ENCODE data around the gene TMEM74B. TPM values are rescaled to one million over a fixed set of nuclear protein-coding genes. Genes with fewer than 3 reads are reported as not detected.

TMEM74B gene
- total RNA-seq, 1 experiment from 2014 or later = 1.1 TPM

DNA sequence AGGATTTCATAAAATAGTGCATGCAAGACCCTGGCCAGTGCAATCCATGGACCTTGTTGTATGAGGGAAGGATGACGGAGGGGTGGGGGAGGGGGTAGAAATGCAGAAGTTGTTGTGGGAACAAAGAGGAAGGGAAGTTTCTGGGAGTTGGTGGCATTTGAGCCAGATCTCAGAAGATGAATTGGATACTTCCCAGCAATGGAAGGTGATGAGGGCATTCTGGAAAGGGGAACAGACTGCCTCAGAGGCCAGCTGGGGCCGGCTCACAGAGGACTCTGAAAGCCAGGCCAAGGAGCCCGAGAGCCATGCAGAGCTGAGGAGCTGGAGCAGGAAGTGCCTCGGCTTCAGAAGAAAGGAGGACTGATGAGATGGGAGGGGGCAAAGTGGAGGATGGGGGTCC lies 2.7 kb downstream of the TMEM74B start:
- H3K4me1 ChIP-seq (ENCODE audit: control insufficient read depth, insufficient read depth, low read length) = peaks cover 3% of the 10 kb centered on the region; the same call in 1 of the 2 replicates
- intact Hi-C loops (cut with micrococcal nuclease; ENCODE audit: unreplicated experiment) = no loop called here
- in situ Hi-C loops (cut with HindIII; ENCODE audit: low pct_unique_long_range_greater_than_20kb, low sequenced_read_pairs) = no loop called here
- H3K27me3 ChIP-seq (ENCODE audit: control insufficient read depth, insufficient read depth, low read length) = peaks cover 4% of the 10 kb centered on the region; the same call in 1 of the 2 replicates
- H3K36me3 ChIP-seq (ENCODE audit: control insufficient read depth, insufficient read depth, low read length) = no peaks in the 10 kb centered on the region
- ATAC-seq = no peak
- H3K9me3 ChIP-seq (ENCODE audit: control insufficient read depth, insufficient read depth, low read depth, low read length) = no peaks in the 10 kb centered on the region
- no TSS peak for BruUV-seq (replicated peaks)
- POLR2A ChIA-PET = no interaction called here
- TF ChIP-seq SIN3A (IDR thresholded peaks at IDR 0.05; ENCODE audit: borderline replicate concordance, insufficient read depth, low read depth, low read length) = no peak
- TF ChIP-seq, protein P1, sequence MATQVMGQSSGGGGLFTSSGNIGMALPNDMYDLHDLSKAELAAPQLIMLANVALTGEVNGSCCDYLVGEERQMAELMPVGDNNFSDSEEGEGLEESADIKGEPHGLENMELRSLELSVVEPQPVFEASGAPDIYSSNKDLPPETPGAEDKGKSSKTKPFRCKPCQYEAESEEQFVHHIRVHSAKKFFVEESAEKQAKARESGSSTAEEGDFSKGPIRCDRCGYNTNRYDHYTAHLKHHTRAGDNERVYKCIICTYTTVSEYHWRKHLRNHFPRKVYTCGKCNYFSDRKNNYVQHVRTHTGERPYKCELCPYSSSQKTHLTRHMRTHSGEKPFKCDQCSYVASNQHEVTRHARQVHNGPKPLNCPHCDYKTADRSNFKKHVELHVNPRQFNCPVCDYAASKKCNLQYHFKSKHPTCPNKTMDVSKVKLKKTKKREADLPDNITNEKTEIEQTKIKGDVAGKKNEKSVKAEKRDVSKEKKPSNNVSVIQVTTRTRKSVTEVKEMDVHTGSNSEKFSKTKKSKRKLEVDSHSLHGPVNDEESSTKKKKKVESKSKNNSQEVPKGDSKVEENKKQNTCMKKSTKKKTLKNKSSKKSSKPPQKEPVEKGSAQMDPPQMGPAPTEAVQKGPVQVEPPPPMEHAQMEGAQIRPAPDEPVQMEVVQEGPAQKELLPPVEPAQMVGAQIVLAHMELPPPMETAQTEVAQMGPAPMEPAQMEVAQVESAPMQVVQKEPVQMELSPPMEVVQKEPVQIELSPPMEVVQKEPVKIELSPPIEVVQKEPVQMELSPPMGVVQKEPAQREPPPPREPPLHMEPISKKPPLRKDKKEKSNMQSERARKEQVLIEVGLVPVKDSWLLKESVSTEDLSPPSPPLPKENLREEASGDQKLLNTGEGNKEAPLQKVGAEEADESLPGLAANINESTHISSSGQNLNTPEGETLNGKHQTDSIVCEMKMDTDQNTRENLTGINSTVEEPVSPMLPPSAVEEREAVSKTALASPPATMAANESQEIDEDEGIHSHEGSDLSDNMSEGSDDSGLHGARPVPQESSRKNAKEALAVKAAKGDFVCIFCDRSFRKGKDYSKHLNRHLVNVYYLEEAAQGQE (IDR thresholded peaks at IDR 0.05; ENCODE audit: insufficient read depth in 1 of 2, low read depth in 2 of 2, low read length in 1 of 2) = no peak
- TF ChIP-seq POLR2AphosphoS5 (IDR thresholded peaks at IDR 0.05; ENCODE audit: low read depth, low read length) = no peak
- TF ChIP-seq, protein P2, sequence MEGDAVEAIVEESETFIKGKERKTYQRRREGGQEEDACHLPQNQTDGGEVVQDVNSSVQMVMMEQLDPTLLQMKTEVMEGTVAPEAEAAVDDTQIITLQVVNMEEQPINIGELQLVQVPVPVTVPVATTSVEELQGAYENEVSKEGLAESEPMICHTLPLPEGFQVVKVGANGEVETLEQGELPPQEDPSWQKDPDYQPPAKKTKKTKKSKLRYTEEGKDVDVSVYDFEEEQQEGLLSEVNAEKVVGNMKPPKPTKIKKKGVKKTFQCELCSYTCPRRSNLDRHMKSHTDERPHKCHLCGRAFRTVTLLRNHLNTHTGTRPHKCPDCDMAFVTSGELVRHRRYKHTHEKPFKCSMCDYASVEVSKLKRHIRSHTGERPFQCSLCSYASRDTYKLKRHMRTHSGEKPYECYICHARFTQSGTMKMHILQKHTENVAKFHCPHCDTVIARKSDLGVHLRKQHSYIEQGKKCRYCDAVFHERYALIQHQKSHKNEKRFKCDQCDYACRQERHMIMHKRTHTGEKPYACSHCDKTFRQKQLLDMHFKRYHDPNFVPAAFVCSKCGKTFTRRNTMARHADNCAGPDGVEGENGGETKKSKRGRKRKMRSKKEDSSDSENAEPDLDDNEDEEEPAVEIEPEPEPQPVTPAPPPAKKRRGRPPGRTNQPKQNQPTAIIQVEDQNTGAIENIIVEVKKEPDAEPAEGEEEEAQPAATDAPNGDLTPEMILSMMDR (IDR thresholded peaks at IDR 0.05) = no peak
- no peak for TF ChIP-seq TCF7L2 (IDR thresholded peaks at IDR 0.05; ENCODE audit: low read depth, low read length)
- H3K4me3 ChIP-seq (ENCODE audit: low read depth in 2 of 2, low read length in 2 of 2) = no peak overlapping the region
- no peak for DNase-seq (ENCODE audit: low read depth, low spot score)
- H3K27ac ChIP-seq (ENCODE audit: low read length) = no peak overlapping the region
- CTCF ChIA-PET = no interaction called here

DNA sequence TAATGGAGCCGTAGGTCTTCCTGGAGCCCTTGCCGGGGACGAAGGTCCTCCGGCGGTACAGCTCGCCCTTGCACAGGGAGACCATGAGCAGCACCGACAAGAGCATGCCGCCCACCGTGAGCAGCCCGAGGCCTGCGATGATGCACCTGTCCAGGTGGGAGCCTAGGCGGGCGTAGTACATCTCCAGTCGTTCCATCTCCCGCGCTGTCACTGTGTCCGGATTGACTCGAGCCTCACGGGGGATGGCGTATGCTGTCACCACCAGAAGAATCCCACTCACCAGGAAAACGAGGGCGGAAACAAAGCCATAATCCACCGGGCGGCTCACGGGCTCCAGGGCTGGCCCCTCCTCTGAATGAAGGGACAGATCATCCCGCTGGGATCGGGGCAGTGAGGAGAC lies 3.8 kb downstream of the TMEM74B start:
- no peaks in the 10 kb centered on the region for H3K9me3 ChIP-seq (ENCODE audit: control insufficient read depth, insufficient read depth, low read depth, low read length)
- no TSS peak for BruUV-seq (replicated peaks)
- H3K36me3 ChIP-seq (ENCODE audit: control insufficient read depth, insufficient read depth, low read length) = no peaks in the 10 kb centered on the region
- intact Hi-C loops (cut with micrococcal nuclease; ENCODE audit: unreplicated experiment) (no loop called here), in situ Hi-C loops (cut with HindIII; ENCODE audit: low pct_unique_long_range_greater_than_20kb, low sequenced_read_pairs) (no loop called here)
- DNase-seq (ENCODE audit: low read depth, low spot score) (no peak), ATAC-seq (no peak)
- H3K4me3 ChIP-seq (ENCODE audit: low read depth in 2 of 2, low read length in 2 of 2) = no peak overlapping the region
- POLR2A ChIA-PET = no interaction called here
- H3K27me3 ChIP-seq (ENCODE audit: control insufficient read depth, insufficient read depth, low read length) = peaks cover 4% of the 10 kb centered on the region; the same call in 1 of the 2 replicates
- H3K27ac ChIP-seq (ENCODE audit: low read length) = no peak overlapping the region
- CTCF ChIA-PET = no interaction called here
- peaks cover 2% of the 10 kb centered on the region; the same call in 1 of the 2 replicates for H3K4me1 ChIP-seq (ENCODE audit: control insufficient read depth, insufficient read depth, low read length)
- TF ChIP-seq, protein P1 (IDR thresholded peaks at IDR 0.05; ENCODE audit: insufficient read depth in 1 of 2, low read depth in 2 of 2, low read length in 1 of 2) = no peak
- TF ChIP-seq TCF7L2 (IDR thresholded peaks at IDR 0.05; ENCODE audit: low read depth, low read length) = no peak
- TF ChIP-seq, protein P2 (IDR thresholded peaks at IDR 0.05) = no peak
- no peak for TF ChIP-seq SIN3A (IDR thresholded peaks at IDR 0.05; ENCODE audit: borderline replicate concordance, insufficient read depth, low read depth, low read length)
- no peak for TF ChIP-seq POLR2AphosphoS5 (IDR thresholded peaks at IDR 0.05; ENCODE audit: low read depth, low read length)
